Spinal cord (tissue), 10 donors: ENCODE measurements around the gene SRP14. TPM values are rescaled to one million over a fixed set of nuclear protein-coding genes. Genes with fewer than 3 reads are reported as not detected.

Experiments used
- DNase-seq, 6 donors: peaks; one replicate each; pipeline versions ENCODE4 v3.0.0 to v3.0.0-alpha.2; 2013 to 2015; ENCODE audit warnings: low spot score in 6 of 6, low read depth in 4 of 6
- H3K27ac ChIP-seq: one replicate; pipeline ENCODE4 v1.5.1; 2013; ENCODE audit warnings: low read depth, low read length, control low read depth
- H3K27me3 ChIP-seq: one replicate; pipeline ENCODE4 v1.6.1; 2013; ENCODE audit warnings: low read length; ENCODE audit not compliant: control insufficient read depth, insufficient read depth
- H3K36me3 ChIP-seq: one replicate; pipeline ENCODE4 v1.6.1; 2013; ENCODE audit warnings: low read length; ENCODE audit not compliant: control insufficient read depth, insufficient read depth
- H3K4me1 ChIP-seq: one replicate; pipeline ENCODE4 v1.6.1; 2013; ENCODE audit warnings: low read length; ENCODE audit not compliant: control insufficient read depth, insufficient read depth
- H3K4me3 ChIP-seq: one replicate; pipeline ENCODE4 v1.5.1; 2013; ENCODE audit warnings: low read depth, low read length, control low read depth
- H3K9me3 ChIP-seq: one replicate; pipeline ENCODE4 v1.6.1; 2013; ENCODE audit warnings: low read length; ENCODE audit not compliant: control insufficient read depth, insufficient read depth
- WGBS: methylation state at CpG from one replicate; pipeline ENCODE4 v1.1.5; 2013; ENCODE audit warnings: missing lambda C conversion rate; ENCODE audit not compliant: insufficient coverage; 5-methylcytosine and 5-hydroxymethylcytosine counted together
- polyA plus RNA-seq, 2 donors: library from polyadenylated mRNA; unstranded; fragments of 120-200 nt; gene quantifications; one replicate each; pipeline ENCODE4 v1.2.1, GENCODE V29; 2013; ENCODE audit not compliant: insufficient read length in 2 of 2
- total RNA-seq, 2 donors: library from RNA; depleted of rRNA in 1 of 2; stranded (reverse); fragments of 120-200 nt in 1 of 2; fragments of >200 nt in 1 of 2; gene quantifications; one replicate each; pipeline versions ENCODE4 v1.2.3 to v1.2.4, GENCODE V29; 2013 to 2014
- donor health status: healthy.

SRP14 gene
- total and polyA plus RNA-seq, 4 donors: 149 to 561 (median 424) TPM

- H3K4me3 ChIP-seq: no peak overlapping the region
- H3K4me1 ChIP-seq: peaks cover 17% of the 10 kb centered on the region
- H3K27ac ChIP-seq: no peak overlapping the region
- no peak for DNase-seq
- no peaks in the 10 kb centered on the region for H3K27me3 ChIP-seq
- 95% methylated on average over 7 of the region's 10 CpGs for WGBS
- no peaks in the 10 kb centered on the region for H3K9me3 ChIP-seq
- no peaks in the 10 kb centered on the region for H3K36me3 ChIP-seq
These were observed 21.4 kb upstream of the SRP14 start for GRCh38 chr15:40060236-40060961.

GRCh38 chr15:40059821-40060220, 20.8 kb upstream of the SRP14 start:
- no peak overlapping the region for H3K27ac ChIP-seq
- H3K4me3 ChIP-seq: no peak overlapping the region
- no peaks in the 10 kb centered on the region for H3K36me3 ChIP-seq
- no peak for DNase-seq
- no peaks in the 10 kb centered on the region for H3K27me3 ChIP-seq
- peaks cover 22% of the 10 kb centered on the region for H3K4me1 ChIP-seq
- no peaks in the 10 kb centered on the region for H3K9me3 ChIP-seq
- whole genome bisulfite sequencing: 92% methylated on average over 11 of the region's 11 CpGs

- H3K36me3 ChIP-seq: peaks cover 7% of the 10 kb centered on the region
- WGBS: 82% methylated on average over 1 of the region's 3 CpGs
- no peaks in the 10 kb centered on the region for H3K9me3 ChIP-seq
- no peak overlapping the region for H3K4me3 ChIP-seq
- H3K27me3 ChIP-seq: no peaks in the 10 kb centered on the region
- H3K27ac ChIP-seq: no peak overlapping the region
- DNase-seq: no peak
- H3K4me1 ChIP-seq: peaks cover 21% of the 10 kb centered on the region
These were observed 19.6 kb upstream of the SRP14 start for GRCh38 chr15:40058476-40059140.

- no peak for DNase-seq
- Histone ChIP-seq H3K4me1 (peaks cover 13% of the 10 kb centered on the region), H3K27me3 (no peaks in the 10 kb centered on the region), H3K36me3 (peaks cover 7% of the 10 kb centered on the region), H3K27ac (no peak overlapping the region), H3K9me3 (no peaks in the 10 kb centered on the region), H3K4me3 (no peak overlapping the region)
- 75% methylated on average over 9 of the region's 14 CpGs for WGBS
These were observed 16.8 kb upstream of the SRP14 start for GRCh38 chr15:40055576-40056293.

GRCh38 chr15:40054855-40055575, 16.0 kb upstream of the SRP14 start:
- Histone ChIP-seq H3K27me3 (no peaks in the 10 kb centered on the region), H3K9me3 (no peaks in the 10 kb centered on the region), H3K4me1 (peaks cover 13% of the 10 kb centered on the region), H3K27ac (no peak overlapping the region), H3K4me3 (no peak overlapping the region), H3K36me3 (peaks cover 7% of the 10 kb centered on the region)
- 79% methylated on average over 6 of the region's 6 CpGs for WGBS
- DNase-seq: no peak

GRCh38 chr15:40054605-40054854, 15.5 kb upstream of the SRP14 start:
- Histone ChIP-seq H3K36me3 (peaks cover 7% of the 10 kb centered on the region), H3K9me3 (no peaks in the 10 kb centered on the region), H3K27me3 (no peaks in the 10 kb centered on the region), H3K4me1 (peaks cover 13% of the 10 kb centered on the region), H3K4me3 (no peak overlapping the region), H3K27ac (no peak overlapping the region)
- DNase-seq: no peak
- WGBS: 100% methylated on average over 1 of the region's 3 CpGs

GRCh38 chr15:40053831-40054604, 15.0 kb upstream of the SRP14 start:
- 86% methylated on average over 14 of the region's 14 CpGs for WGBS
- no peak for DNase-seq
- H3K9me3 ChIP-seq: no peaks in the 10 kb centered on the region
- H3K36me3 ChIP-seq: peaks cover 7% of the 10 kb centered on the region
- peaks cover 13% of the 10 kb centered on the region for H3K4me1 ChIP-seq
- no peak overlapping the region for H3K27ac ChIP-seq
- H3K27me3 ChIP-seq: no peaks in the 10 kb centered on the region
- no peak overlapping the region for H3K4me3 ChIP-seq

GRCh38 chr15:40053079-40053830, 14.3 kb upstream of the SRP14 start:
- H3K27ac ChIP-seq: no peak overlapping the region
- peaks cover 17% of the 10 kb centered on the region for H3K4me1 ChIP-seq
- no peaks in the 10 kb centered on the region for H3K27me3 ChIP-seq
- 73% methylated on average over 10 of the region's 12 CpGs for WGBS
- DNase-seq: no peak
- no peak overlapping the region for H3K4me3 ChIP-seq
- peaks cover 7% of the 10 kb centered on the region for H3K36me3 ChIP-seq
- H3K9me3 ChIP-seq: no peaks in the 10 kb centered on the region
